ENCODE measurements around the gene ZSWIM6. TPM values are rescaled to one million over a fixed set of nuclear protein-coding genes. Genes with fewer than 3 reads are reported as not detected.
A peak's percentile ranks its signal among the peaks of the same experiment; 100 is the strongest.

Gene ZSWIM6
- total and polyA plus RNA-seq, 2 of the 4 experiments (the other 2 are of a cell fraction), result 10.8 to 14.1 TPM

GRCh38 chr5:61311836-61312808 is 19.9 kb upstream of the ZSWIM6 start:
- H4K8ac ChIP-seq (ENCODE audit: low read depth in 2 of 2, low read length in 2 of 2), result peak overlapping the region; percentile 22 to 43; a peak in 2 of 4 replicates
- WGBS, 2 experiments (ENCODE audit: extremely low coverage in 2 of 2, insufficient read length in 1 of 2), result no CpG with 5 or more reads among the region's 8 CpGs
- H2BK15ac ChIP-seq (ENCODE audit: low read depth, low read length), result peak overlapping the region; percentile 63; the same call in 2 of the 3 replicates
- in situ Hi-C loops (cut with MboI; ENCODE audit: low sequenced_read_pairs) (loop anchor here (25.0 kb wide), 1 partner anchor 625 kb away; no protein-coding TSS in a partner anchor), intact Hi-C loops (cut with micrococcal nuclease) (no loop called here), dilution Hi-C loops (cut with HindIII; ENCODE audit: low sequenced_read_pairs, unreplicated experiment) (no loop called here)
- no peaks in the 10 kb centered on the region for H3K27me3 ChIP-seq (ENCODE audit: control insufficient read depth, insufficient read depth, low read length)
- H3K23ac ChIP-seq (ENCODE audit: low read depth, low read length), result peak overlapping the region; percentile 44
- peak overlapping the region; percentile 56 for H2BK5ac ChIP-seq (ENCODE audit: low read depth, low read length, poor library complexity, severe bottlenecking)
- no peak for TF ChIP-seq FOS (IDR thresholded peaks at IDR 0.05; ENCODE audit: low read depth, low read length)
- TF ChIP-seq RCOR1 (IDR thresholded peaks at IDR 0.05; ENCODE audit: insufficient replicate concordance, low read length), result no peak
- no peak for TF ChIP-seq USF2 (IDR thresholded peaks at IDR 0.05; ENCODE audit: low read depth, low read length)
- TF ChIP-seq CEBPB (IDR thresholded peaks at IDR 0.05; ENCODE audit: low read depth, low read length), result no peak
- peak; percentile 91 for DNase-seq
- H3K36me3 ChIP-seq (ENCODE audit: control insufficient read depth, insufficient read depth, low read length), result no peaks in the 10 kb centered on the region
- peak overlapping the region; percentile 84; the same call in 1 of the 2 replicates for H4K5ac ChIP-seq (ENCODE audit: low read depth, low read length)
- H3K27ac ChIP-seq (ENCODE audit: insufficient read depth, low read length), result peak overlapping the region; percentile 70
- H2AFZ ChIP-seq (replicated peaks; ENCODE audit: low read length, poor library complexity), result peak overlapping the region; percentile 12
- ChIA-PET CTCF (interaction anchor here (1.0 to 2.3 kb wide), 6 partner anchors 10 to 505 kb away, joined by 3 to 5 read pairs (median 3); no protein-coding TSS in a partner anchor), POLR2A (ENCODE audit: unreplicated experiment) (no interaction called here)
- no peaks in the 10 kb centered on the region for H3K9me3 ChIP-seq (ENCODE audit: control insufficient read depth, insufficient read depth, low read length)
- H3K4ac ChIP-seq (ENCODE audit: low read depth, low read length), result peak overlapping the region; percentile 70
- H3K9me1 ChIP-seq (ENCODE audit: insufficient read depth, low read length), result peaks cover 5% of the 10 kb centered on the region
- peak overlapping the region; percentile 37; the same call in 1 of the 2 replicates for H3K18ac ChIP-seq (ENCODE audit: low read depth, low read length)
- no peak overlapping the region for H3K9ac ChIP-seq (ENCODE audit: low read depth, low read length)
- H3K56ac ChIP-seq (ENCODE audit: extremely low read depth, insufficient read depth, low read length), result no peak overlapping the region
- peak overlapping the region; percentile 46 for H2AK5ac ChIP-seq (ENCODE audit: low read depth, low read length)
- peak overlapping the region; percentile 7; the same call in 1 of the 2 replicates for H3K4me2 ChIP-seq (ENCODE audit: low read depth, low read length)
- peak; percentile 38 for ATAC-seq (ENCODE audit: low read depth)
- H3K4me3 ChIP-seq (ENCODE audit: insufficient read depth, low read depth, low read length), result no peak overlapping the region
- no peak overlapping the region for H2AK9ac ChIP-seq (replicated peaks; ENCODE audit: low read depth, low read length, poor library complexity)
- peak overlapping the region; percentile 75 for H2BK20ac ChIP-seq (ENCODE audit: low read depth, low read length)
- peak overlapping the region; percentile 71 for H4K91ac ChIP-seq (ENCODE audit: insufficient read depth, low read depth, low read length)
- no TSS peak for BruUV-seq (replicated peaks)
- H4K20me1 ChIP-seq (ENCODE audit: insufficient read depth, low read length), result no peaks in the 10 kb centered on the region
- peak overlapping the region; percentile 87 for H2BK120ac ChIP-seq (ENCODE audit: low read depth, low read length)
- H3K79me1 ChIP-seq (ENCODE audit: low read depth in 1 of 2, low read length in 2 of 2), result 0 out of 4 replicates have a peak, but pooled peaks cover 0 to 3% of the 10 kb centered on the region in 2 experiments
- peaks cover 25% of the 10 kb centered on the region for H3K4me1 ChIP-seq (ENCODE audit: control insufficient read depth, insufficient read depth, low read length)
- H3K14ac ChIP-seq (replicated peaks; ENCODE audit: low read depth, low read length), result peak overlapping the region; percentile 88
